GM18511 (cell line): ENCODE data around the gene SMARCC2.
"Not testable (repeated sequence)": the region's sequence is repeated elsewhere in the genome, so short reads cannot be mapped to it uniquely, and the experiment has no call there.

Source experiments
- ATAC-seq: cut with Tn5 transposase; IDR thresholded peaks from one replicate; pipeline ENCODE4 v1.9.1; 2021; ENCODE audit warnings: mild to moderate bottlenecking, moderate library complexity; ENCODE audit not compliant: unreplicated experiment

The SMARCC2 gene

GRCh38 chr12:56126732-56127239 is 62.5 kb downstream of the SMARCC2 start:
- no peak for ATAC-seq

DNA sequence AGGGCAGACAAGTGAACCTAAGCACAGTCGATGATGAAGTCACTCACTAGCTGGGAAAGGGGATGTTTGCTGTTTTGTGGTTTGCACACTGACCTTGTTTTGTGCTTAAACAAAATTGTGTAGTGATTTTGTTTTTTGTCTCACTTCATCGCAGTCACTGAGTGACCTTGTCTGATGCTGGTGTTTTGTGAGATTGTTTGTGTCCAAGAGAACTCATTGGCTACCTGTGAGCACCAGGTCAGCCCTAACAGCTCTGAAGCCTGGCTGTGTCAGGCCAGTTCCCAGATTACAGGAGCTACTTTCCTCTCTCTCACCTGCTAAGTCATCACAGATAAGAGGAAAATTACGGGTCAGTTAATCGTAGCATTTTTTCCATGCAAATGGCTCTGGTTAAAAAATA is 65.2 kb downstream of the SMARCC2 start:
- no peak for ATAC-seq

DNA sequence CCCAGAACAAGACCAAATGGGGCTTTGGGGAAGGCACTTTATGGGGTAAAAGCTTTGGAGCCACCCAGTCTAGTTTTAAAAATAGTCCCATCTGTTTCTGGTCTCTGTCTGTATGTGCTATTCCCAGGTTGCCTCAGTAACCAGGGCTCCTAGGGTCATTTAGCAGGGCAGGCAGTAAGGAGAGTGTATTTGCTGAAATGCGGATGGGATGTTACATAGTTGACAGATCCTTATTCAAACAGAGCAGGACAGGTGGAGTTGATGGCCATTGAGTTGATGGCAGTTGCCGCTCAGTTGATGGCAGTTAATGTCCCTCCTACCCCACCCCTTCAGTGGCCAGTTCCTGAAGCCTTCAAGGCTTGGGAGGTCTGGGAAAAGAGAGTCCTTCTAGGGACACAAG is 66.6 kb downstream of the SMARCC2 start:
- ATAC-seq, result no peak

DNA sequence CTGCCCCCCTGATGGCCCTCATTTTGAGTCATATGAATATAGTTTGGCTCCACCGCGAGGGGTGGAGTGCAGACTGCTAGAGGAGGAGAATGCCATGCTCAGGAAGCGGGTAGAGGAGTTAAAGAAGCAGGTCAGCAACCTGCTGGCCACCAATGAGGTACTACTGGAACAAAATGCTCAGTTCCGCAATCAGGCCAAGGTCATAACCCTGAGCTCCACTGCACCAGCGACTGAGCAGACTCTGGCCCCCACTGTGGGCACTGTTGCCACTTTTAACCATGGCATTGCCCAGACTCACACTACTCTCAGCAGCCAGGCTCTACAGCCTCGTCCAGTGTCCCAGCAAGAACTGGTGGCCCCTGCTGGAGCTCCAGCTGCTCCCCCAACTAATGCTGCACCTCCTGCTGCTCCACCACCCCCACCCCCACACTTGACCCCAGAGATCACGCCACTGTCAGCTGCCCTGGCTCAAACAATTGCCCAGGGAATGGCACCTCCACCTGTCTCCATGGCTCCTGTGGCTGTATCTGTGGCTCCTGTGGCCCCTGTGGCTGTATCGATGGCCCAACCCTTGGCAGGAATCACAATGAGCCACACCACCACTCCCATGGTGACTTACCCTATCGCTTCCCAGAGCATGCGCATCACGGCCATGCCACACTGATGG is 67.9 kb downstream of the SMARCC2 start:
- no peak for ATAC-seq

DNA sequence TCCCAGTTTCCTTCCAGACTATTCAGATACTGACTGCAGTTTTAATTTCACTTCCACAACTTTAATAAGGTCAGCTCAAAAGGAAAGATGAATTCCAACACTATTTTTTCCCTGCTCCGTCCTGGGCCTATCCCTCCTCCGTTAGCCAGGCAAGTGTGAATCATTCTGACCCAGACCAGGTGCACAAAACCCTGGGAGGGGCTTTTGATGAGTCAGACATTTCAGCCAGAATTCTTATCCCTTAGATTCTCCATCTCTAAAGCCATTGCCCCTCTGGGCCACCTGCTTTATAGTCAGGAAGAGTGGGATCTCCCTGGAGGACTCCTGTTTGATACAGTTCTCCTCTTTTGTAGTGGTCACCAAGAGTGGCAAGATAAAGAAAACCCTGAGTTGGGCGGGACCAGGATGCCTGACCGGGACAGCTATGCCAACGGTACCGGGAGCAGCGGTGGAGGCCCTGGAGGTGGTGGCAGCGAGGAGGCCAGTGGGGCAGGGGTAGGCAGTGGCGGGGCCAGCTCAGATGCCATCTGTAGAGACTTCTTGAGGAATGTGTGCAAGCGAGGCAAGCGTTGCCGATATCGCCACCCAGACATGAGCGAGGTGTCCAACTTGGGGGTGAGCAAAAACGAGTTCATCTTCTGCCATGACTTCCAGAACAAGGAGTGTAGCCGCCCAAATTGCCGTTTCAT is 69.0 kb downstream of the SMARCC2 start:
- no peak for ATAC-seq

DNA sequence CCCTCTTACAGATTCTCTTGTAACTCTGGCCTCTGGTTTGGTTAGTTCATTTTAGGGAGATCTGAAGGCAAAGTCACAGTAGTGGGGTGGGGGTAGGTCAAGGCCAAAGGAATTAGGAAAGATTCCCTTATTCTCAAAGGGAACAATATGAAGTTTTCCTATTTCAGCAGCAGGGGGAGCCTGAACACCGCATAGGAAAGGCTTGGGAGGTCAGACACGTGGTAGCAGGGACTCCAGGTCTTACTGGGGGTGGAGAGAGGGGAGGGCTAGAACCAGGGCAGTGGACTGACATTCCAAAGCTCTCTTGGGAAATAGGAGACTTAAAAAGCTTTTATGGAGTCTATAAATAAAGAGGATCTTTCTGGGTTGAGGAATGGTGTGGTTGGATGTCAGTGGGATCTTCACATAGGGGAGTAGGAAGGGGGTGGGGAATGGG is 69.9 kb downstream of the SMARCC2 start:
- ATAC-seq, result no peak

DNA sequence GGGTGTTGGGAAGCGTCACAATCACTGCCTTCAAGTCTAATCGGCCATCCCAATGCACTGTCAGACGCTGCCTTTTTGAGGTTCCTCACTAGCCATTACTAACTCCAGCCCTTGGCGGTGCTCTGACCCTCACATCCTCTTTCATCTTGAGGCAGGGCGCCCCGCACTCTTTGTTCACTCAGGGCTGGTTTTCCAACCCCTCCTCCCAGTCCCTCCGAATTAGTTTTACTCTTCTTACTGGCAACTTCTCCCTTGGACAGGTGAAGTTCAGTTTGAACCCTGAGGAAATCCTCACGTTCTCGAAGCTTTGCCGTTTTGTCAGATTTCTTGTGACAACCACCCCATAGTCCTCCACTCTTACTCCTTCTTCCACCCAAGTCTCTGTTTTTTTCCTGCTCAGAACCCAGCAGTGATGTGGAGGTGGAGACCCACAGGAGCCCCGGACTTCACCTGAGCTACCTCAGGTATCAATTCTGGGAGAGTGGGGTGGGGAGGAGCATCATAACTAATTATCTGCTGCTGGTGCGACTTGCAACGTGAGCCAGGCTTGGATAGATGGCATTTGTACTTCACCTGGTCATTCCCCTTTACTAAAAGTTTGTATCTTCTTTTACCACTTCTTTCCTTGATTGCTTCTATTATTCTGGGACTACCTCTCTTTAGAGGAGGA is 70.5 kb downstream of the SMARCC2 start:
- no peak for ATAC-seq

GRCh38 chr12:56117778-56118687 is 71.2 kb downstream of the SMARCC2 start, which contains the start of gene ZC3H10:
ZC3H10 (plus strand) TSS chr12:56118266; CDS start chr12:56120563, 2,297 bp downstream.
- ATAC-seq, result peak; percentile 85

- not testable (repeated sequence) for ATAC-seq
Observed at GRCh38 chr12:56117082-56117706, 72.1 kb downstream of the SMARCC2 start.

- ATAC-seq, result peak; percentile 51
Observed at GRCh38 chr12:56116267-56117081, 72.8 kb downstream of the SMARCC2 start, which contains the start of gene RPL41. RPL41 (plus strand) TSS chr12:56116633.

DNA sequence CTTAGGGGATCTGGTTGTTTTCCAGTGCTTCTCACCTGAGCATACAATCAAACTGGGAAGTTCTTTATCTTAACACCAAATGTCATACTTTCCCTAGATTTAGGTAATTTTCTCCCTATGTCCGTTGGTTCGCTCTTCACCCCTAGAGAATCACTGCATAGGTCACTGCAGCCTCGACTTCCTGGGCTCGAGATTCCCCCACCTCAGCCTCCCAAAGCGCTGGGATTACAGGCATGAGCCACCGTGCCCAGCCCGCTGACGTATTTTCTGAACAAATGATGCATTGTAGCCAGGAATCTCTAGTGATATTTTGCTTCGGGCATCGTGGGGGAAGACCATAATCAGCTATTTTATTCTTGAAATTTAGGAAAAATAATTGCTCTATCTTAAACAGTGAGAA is 74.0 kb downstream of the SMARCC2 start:
- ATAC-seq, result no peak

- ATAC-seq, result no peak
Observed at GRCh38 chr12:56114084-56114483, 75.2 kb downstream of the SMARCC2 start.
